Esophagus muscularis mucosa (tissue), 4 donors: Measurements from ENCODE around the gene NNMT.

Experiments used
- EP300 ChIP-seq: sonication (generic); formaldehyde crosslinking; IDR thresholded peaks from one replicate; pipeline ENCODE4 v1.6.1; 2017; ENCODE audit warnings: antibody characterized with exemption
- POLR2AphosphoS5 ChIP-seq, 2 donors: sonication (generic); formaldehyde crosslinking; IDR thresholded peaks; one replicate each; pipeline ENCODE4 v1.6.1; 2017; ENCODE audit warnings: antibody characterized with exemption in 2 of 2
- TF ChIP-seq, protein P1 (sequence below), 3 experiments: fragments of 200-600 bp in 2 of 3; fragments of 450-650 bp in 1 of 3; sonication (generic) in 2 of 3; IDR thresholded peaks; one replicate each; pipeline ENCODE4 v1.5.1; 2017 to 2019; ENCODE audit warnings: antibody characterized with exemption in 3 of 3, mild to moderate bottlenecking in 2 of 3, moderate library complexity in 1 of 3

- TF ChIP-seq EP300, result no peak
- TF ChIP-seq, protein P1, sequence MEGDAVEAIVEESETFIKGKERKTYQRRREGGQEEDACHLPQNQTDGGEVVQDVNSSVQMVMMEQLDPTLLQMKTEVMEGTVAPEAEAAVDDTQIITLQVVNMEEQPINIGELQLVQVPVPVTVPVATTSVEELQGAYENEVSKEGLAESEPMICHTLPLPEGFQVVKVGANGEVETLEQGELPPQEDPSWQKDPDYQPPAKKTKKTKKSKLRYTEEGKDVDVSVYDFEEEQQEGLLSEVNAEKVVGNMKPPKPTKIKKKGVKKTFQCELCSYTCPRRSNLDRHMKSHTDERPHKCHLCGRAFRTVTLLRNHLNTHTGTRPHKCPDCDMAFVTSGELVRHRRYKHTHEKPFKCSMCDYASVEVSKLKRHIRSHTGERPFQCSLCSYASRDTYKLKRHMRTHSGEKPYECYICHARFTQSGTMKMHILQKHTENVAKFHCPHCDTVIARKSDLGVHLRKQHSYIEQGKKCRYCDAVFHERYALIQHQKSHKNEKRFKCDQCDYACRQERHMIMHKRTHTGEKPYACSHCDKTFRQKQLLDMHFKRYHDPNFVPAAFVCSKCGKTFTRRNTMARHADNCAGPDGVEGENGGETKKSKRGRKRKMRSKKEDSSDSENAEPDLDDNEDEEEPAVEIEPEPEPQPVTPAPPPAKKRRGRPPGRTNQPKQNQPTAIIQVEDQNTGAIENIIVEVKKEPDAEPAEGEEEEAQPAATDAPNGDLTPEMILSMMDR (IDR thresholded peaks at IDR 0.05), result no peak
- no peak for TF ChIP-seq POLR2AphosphoS5 (IDR thresholded peaks at IDR 0.05)
Observed at GRCh38 chr11:114301088-114301487, 4.9 kb downstream of the NNMT start.
